T-cell (primary cell): Measurements from ENCODE around the gene PRKCQ. TPM values are rescaled to one million over a fixed set of nuclear protein-coding genes. Genes with fewer than 3 reads are reported as not detected.

ENCODE experiments used
- ATAC-seq, 4 experiments: fragments of 200-7000 bp in 3 of 4; fragments of 150-1000 bp in 1 of 4; cut with Tn5 transposase; replicated peaks in 1 of 4; 1 replicate in 3 of 4; 2 replicates in 1 of 4; pipeline ENCODE4 v1.10.0; 2021; ENCODE audit warnings: moderate library complexity in 3 of 4, mild to moderate bottlenecking in 2 of 4, moderate number of reproducible peaks in 1 of 4
- CTCF ChIA-PET, 2 donors: fragments of 300-600 bp; sonication (Branson Sonifier 250); formaldehyde crosslinking; loops; one replicate each; lab custom pipeline; 2022; ENCODE audit warnings: antibody characterized with exemption in 2 of 2; lab: Charles Lee
- POLR2A ChIA-PET, 2 donors: fragments of 300-600 bp; sonication (Branson Sonifier 250); formaldehyde crosslinking; loops; one replicate each; lab custom pipeline; 2022; ENCODE audit warnings: antibody characterized with exemption in 2 of 2; lab: Charles Lee
- DNase-seq, 35 experiments: peaks; one replicate each; pipeline versions ENCODE4 v3.0.0 to v3.0.0-alpha.2; 2013 to 2023
- H3K27ac ChIP-seq: one replicate; pipeline ENCODE4 v1.5.1; 2013; ENCODE audit warnings: low read length
- H3K27me3 ChIP-seq, 2 experiments: replicated peaks in 1 of 2; 1 replicate in 1 of 2; 2 replicates in 1 of 2; pipeline versions ENCODE4 v1.6.1 to v1.7.0; 2013; ENCODE audit warnings: low read length in 1 of 2, mixed read lengths in 1 of 2; ENCODE audit not compliant: control insufficient read depth in 2 of 2, insufficient read depth in 2 of 2; ENCODE audit errors: extremely low read depth in 1 of 2
- H3K36me3 ChIP-seq, 2 donors: 1 replicate in 1 of 2; 2 replicates in 1 of 2; pipeline versions ENCODE4 v1.6.1 to v1.7.0; 2013; ENCODE audit warnings: low read length in 1 of 2; ENCODE audit not compliant: control insufficient read depth in 2 of 2, insufficient read depth in 1 of 2; ENCODE audit errors: extremely low read depth in 1 of 2
- H3K4me1 ChIP-seq, 2 experiments: 1 replicate in 1 of 2; 2 replicates in 1 of 2; pipeline versions ENCODE4 v1.6.1 to v1.7.0; 2013; ENCODE audit warnings: low read length in 2 of 2, mixed read lengths in 1 of 2; ENCODE audit not compliant: insufficient read depth in 2 of 2, control insufficient read depth in 1 of 2; ENCODE audit errors: extremely low read depth in 1 of 2
- H3K4me3 ChIP-seq, 2 donors: 1 replicate in 1 of 2; 2 replicates in 1 of 2; pipeline versions ENCODE4 v1.5.1 to v1.7.0; 2013; ENCODE audit warnings: mild to moderate bottlenecking in 2 of 2, low read length in 1 of 2, moderate library complexity in 1 of 2; ENCODE audit not compliant: control insufficient read depth in 1 of 2; ENCODE audit errors: extremely low read depth in 1 of 2
- H3K9me3 ChIP-seq: 2 replicates; pipeline ENCODE4 v1.7.0; 2013
- H3K27ac Mint-ChIP-seq, 2 donors: one replicate each; pipeline ENCODE4 v1.8.0; 2020 to 2021; ENCODE audit warnings: mild to moderate bottlenecking in 2 of 2, mixed read lengths in 2 of 2
- H3K27me3 Mint-ChIP-seq, 2 donors: one replicate each; pipeline ENCODE4 v1.8.0; 2021 to 2022; ENCODE audit warnings: mixed read lengths in 2 of 2
- H3K36me3 Mint-ChIP-seq: one replicate; pipeline ENCODE4 v1.8.0; 2021; ENCODE audit warnings: mixed read lengths
- H3K4me1 Mint-ChIP-seq, 3 donors: one replicate each; pipeline ENCODE4 v1.8.0; 2020 to 2022; ENCODE audit warnings: mixed read lengths in 3 of 3, mild to moderate bottlenecking in 1 of 3
- H3K4me3 Mint-ChIP-seq, 3 donors: one replicate each; pipeline ENCODE4 v1.8.0; 2020 to 2022; ENCODE audit warnings: mild to moderate bottlenecking in 3 of 3, mixed read lengths in 3 of 3, moderate library complexity in 3 of 3
- H3K9me3 Mint-ChIP-seq, 3 donors: one replicate each; pipeline ENCODE4 v1.8.0; 2020 to 2022; ENCODE audit warnings: mixed read lengths in 3 of 3
- WGBS: methylation state at CpG from one replicate; pipeline ENCODE4 v1.1.5; 2013; ENCODE audit warnings: missing lambda C conversion rate; ENCODE audit not compliant: insufficient coverage; 5-methylcytosine and 5-hydroxymethylcytosine counted together
- total RNA-seq, 35 experiments: library from RNA in 6 of 35; stranded (reverse) in 6 of 35; fragments of 120-200 nt in 1 of 35; gene quantifications; one replicate each; pipeline versions ENCODE4 v1.2.1 to v1.2.4 and lab custom pipeline; 2013 to 2026

Gene PRKCQ
- total RNA-seq, 5 donors from 2014 or later (not counting 1 experiment from before 2014, with no cell fraction given): 60.3 to 67.4 (median 61.6) TPM

GRCh38 chr10:6561552-6561951, 18.5 kb downstream of the PRKCQ start:
- ATAC-seq (no peak), DNase-seq (no peak)
- peak overlapping the region in 2 of 3 donors; percentile 21 to 71 for H3K4me3 Mint-ChIP-seq
- H3K4me3 ChIP-seq: no peak overlapping the region
- peak overlapping the region; percentile 37 for H3K27ac ChIP-seq
- no peaks in the 10 kb centered on the region for H3K27me3 ChIP-seq
- peaks cover 32% of the 10 kb centered on the region for H3K36me3 Mint-ChIP-seq
- H3K4me1 Mint-ChIP-seq: peaks cover 94% of the 10 kb centered on the region in 3 donors
- WGBS: 33% methylated on average over 2 of the region's 4 CpGs
- CTCF ChIA-PET: interaction anchor here in 1 of 2 donors (0.7 kb wide), 1 partner anchor 149 kb away, joined by 3 read pairs; no protein-coding TSS in a partner anchor
- peak overlapping the region; percentile 87 to 88 for H3K27ac Mint-ChIP-seq
- no peaks in the 10 kb centered on the region for H3K9me3 Mint-ChIP-seq
- POLR2A ChIA-PET: no interaction called here
- peaks cover 0 to 7% of the 10 kb centered on the region in 2 donors for H3K36me3 ChIP-seq
- no peaks in the 10 kb centered on the region for H3K27me3 Mint-ChIP-seq
- peaks cover 41 to 76% of the 10 kb centered on the region in 2 experiments for H3K4me1 ChIP-seq
- no peaks in the 10 kb centered on the region for H3K9me3 ChIP-seq

- POLR2A ChIA-PET: interaction anchor here (0.5 to 0.9 kb wide), 2 partner anchors 9 to 32 kb away, joined by 3 read pairs; no protein-coding TSS in a partner anchor
- Mint-ChIP-seq H3K36me3 (peaks cover 42% of the 10 kb centered on the region), H3K27me3 (no peaks in the 10 kb centered on the region), H3K9me3 (no peaks in the 10 kb centered on the region), H3K4me3 (peak overlapping the region; percentile 71 to 75 (median 74)), H3K4me1 (peaks cover 94% of the 10 kb centered on the region in 3 donors), H3K27ac (peak overlapping the region; percentile 97 to 99)
- CTCF ChIA-PET: interaction anchor here in 1 of 2 donors (0.9 to 2.6 kb wide), 8 partner anchors 16 to 112 kb away, joined by 3 to 14 read pairs (median 4); partner anchors contain the start of gene PRKCQ
- Histone ChIP-seq H3K27ac (peak overlapping the region; percentile 76), H3K9me3 (no peaks in the 10 kb centered on the region), H3K4me3 (peak overlapping the region in 1 of 2 donors; percentile 8), H3K4me1 (peaks cover 20 to 76% of the 10 kb centered on the region in 2 experiments), H3K36me3 (no peaks in the 10 kb centered on the region), H3K27me3 (no peaks in the 10 kb centered on the region)
- WGBS: 65% methylated on average over 7 of the region's 12 CpGs
- ATAC-seq (peak in 1 of 4 experiments; percentile 38), DNase-seq (peak in 7 of 35 experiments; percentile 20 to 53 (median 28))
Observed at GRCh38 chr10:6558759-6559461, 21.2 kb downstream of the PRKCQ start.

- no peaks in the 10 kb centered on the region for H3K27me3 Mint-ChIP-seq
- no peaks in the 10 kb centered on the region for H3K9me3 ChIP-seq
- ChIA-PET CTCF (interaction anchor here in 1 of 2 donors (0.5 to 2.6 kb wide), 11 partner anchors 11 to 1418 kb away, joined by 3 to 14 read pairs (median 3); partner anchors contain the start of gene PRKCQ), POLR2A (interaction anchor here (0.5 to 0.9 kb wide), 3 partner anchors 10 to 33 kb away, joined by 3 to 4 read pairs (median 3); no protein-coding TSS in a partner anchor)
- H3K9me3 Mint-ChIP-seq: no peaks in the 10 kb centered on the region
- ATAC-seq: peak; percentile 74 to 81 (median 76)
- peaks cover 45% of the 10 kb centered on the region for H3K36me3 Mint-ChIP-seq
- H3K36me3 ChIP-seq: no peaks in the 10 kb centered on the region
- peak overlapping the region; percentile 71 to 75 (median 74) for H3K4me3 Mint-ChIP-seq
- WGBS: 0% methylated on average over 1 of the region's 2 CpGs
- peak overlapping the region in 1 of 2 donors; percentile 8 for H3K4me3 ChIP-seq
- H3K27ac Mint-ChIP-seq: peak overlapping the region; percentile 97 to 99
- peaks cover 17 to 70% of the 10 kb centered on the region in 2 experiments for H3K4me1 ChIP-seq
- peak overlapping the region; percentile 76 for H3K27ac ChIP-seq
- H3K27me3 ChIP-seq: no peaks in the 10 kb centered on the region
- DNase-seq: peak in 1 of 35 experiments; percentile 69
- H3K4me1 Mint-ChIP-seq: peaks cover 93 to 94% (median 94%) of the 10 kb centered on the region in 3 donors
Observed at GRCh38 chr10:6558272-6558671, 21.8 kb downstream of the PRKCQ start.

GRCh38 chr10:6553937-6554336, 26.1 kb downstream of the PRKCQ start:
- Histone ChIP-seq H3K36me3 (peaks cover 0 to 3% of the 10 kb centered on the region in 2 donors), H3K27me3 (no peaks in the 10 kb centered on the region), H3K27ac (no peak overlapping the region), H3K4me1 (peaks cover 6 to 47% of the 10 kb centered on the region in 2 experiments), H3K4me3 (no peak overlapping the region), H3K9me3 (no peaks in the 10 kb centered on the region)
- Mint-ChIP-seq H3K9me3 (no peaks in the 10 kb centered on the region), H3K27me3 (no peaks in the 10 kb centered on the region), H3K4me3 (no peak overlapping the region), H3K36me3 (peaks cover 49% of the 10 kb centered on the region), H3K4me1 (peaks cover 86 to 89% (median 87%) of the 10 kb centered on the region in 3 donors), H3K27ac (peak overlapping the region; percentile 50 to 99)
- ChIA-PET POLR2A (no interaction called here), CTCF (no interaction called here)
- no peak for DNase-seq
- no peak for ATAC-seq
- 96% methylated on average over 5 of the region's 7 CpGs for WGBS

GRCh38 chr10:6543431-6544005, 36.6 kb downstream of the PRKCQ start:
- no peaks in the 10 kb centered on the region for H3K9me3 Mint-ChIP-seq
- H3K36me3 Mint-ChIP-seq: peaks cover 23% of the 10 kb centered on the region
- ATAC-seq (peak; percentile 73 to 78 (median 74)), DNase-seq (peak; percentile 4 to 78 (median 42))
- Histone ChIP-seq H3K27ac (peak overlapping the region; percentile 84), H3K4me1 (peaks cover 37 to 62% of the 10 kb centered on the region in 2 experiments), H3K36me3 (peaks cover 0 to under 1% of the 10 kb centered on the region in 2 donors), H3K4me3 (peak overlapping the region; percentile 30 to 50), H3K9me3 (no peaks in the 10 kb centered on the region), H3K27me3 (no peaks in the 10 kb centered on the region)
- H3K4me3 Mint-ChIP-seq: peak overlapping the region; percentile 77 to 90 (median 86)
- H3K27ac Mint-ChIP-seq: peak overlapping the region; percentile 100
- 0% methylated on average over 8 of the region's 9 CpGs for WGBS
- POLR2A ChIA-PET: interaction anchor here in 1 of 2 donors (0.7 to 1.2 kb wide), 2 partner anchors 13 to 19 kb away, joined by 3 to 6 read pairs; no protein-coding TSS in a partner anchor
- peaks cover 79 to 83% (median 80%) of the 10 kb centered on the region in 3 donors for H3K4me1 Mint-ChIP-seq
- H3K27me3 Mint-ChIP-seq: no peaks in the 10 kb centered on the region
- CTCF ChIA-PET: interaction anchor here (0.8 to 2.7 kb wide), 10 partner anchors 8 to 69 kb away, joined by 3 to 19 read pairs (median 4); no protein-coding TSS in a partner anchor
